ENCODE measurements around the gene KIF3A.
A peak's percentile ranks its signal among the peaks of the same experiment; 100 is the strongest.

GRCh38 chr5:132754947-132755346 lies 17.6 kb upstream of the KIF3A start:
- TF ChIP-seq EZH2 (IDR thresholded peaks at IDR 0.05) (no peak), CTCF (IDR thresholded peaks at IDR 0.05) (peak; percentile 27), EZH2phosphoT487 (IDR thresholded peaks at IDR 0.05) (no peak)
